HG02759 (cell line): ENCODE results near the gene POLG2.

Source experiments
- ATAC-seq: cut with Tn5 transposase; IDR thresholded peaks from one replicate; pipeline ENCODE4 v1.9.1; 2021; ENCODE audit warnings: mild to moderate bottlenecking, moderate library complexity; ENCODE audit not compliant: unreplicated experiment

The POLG2 gene

DNA sequence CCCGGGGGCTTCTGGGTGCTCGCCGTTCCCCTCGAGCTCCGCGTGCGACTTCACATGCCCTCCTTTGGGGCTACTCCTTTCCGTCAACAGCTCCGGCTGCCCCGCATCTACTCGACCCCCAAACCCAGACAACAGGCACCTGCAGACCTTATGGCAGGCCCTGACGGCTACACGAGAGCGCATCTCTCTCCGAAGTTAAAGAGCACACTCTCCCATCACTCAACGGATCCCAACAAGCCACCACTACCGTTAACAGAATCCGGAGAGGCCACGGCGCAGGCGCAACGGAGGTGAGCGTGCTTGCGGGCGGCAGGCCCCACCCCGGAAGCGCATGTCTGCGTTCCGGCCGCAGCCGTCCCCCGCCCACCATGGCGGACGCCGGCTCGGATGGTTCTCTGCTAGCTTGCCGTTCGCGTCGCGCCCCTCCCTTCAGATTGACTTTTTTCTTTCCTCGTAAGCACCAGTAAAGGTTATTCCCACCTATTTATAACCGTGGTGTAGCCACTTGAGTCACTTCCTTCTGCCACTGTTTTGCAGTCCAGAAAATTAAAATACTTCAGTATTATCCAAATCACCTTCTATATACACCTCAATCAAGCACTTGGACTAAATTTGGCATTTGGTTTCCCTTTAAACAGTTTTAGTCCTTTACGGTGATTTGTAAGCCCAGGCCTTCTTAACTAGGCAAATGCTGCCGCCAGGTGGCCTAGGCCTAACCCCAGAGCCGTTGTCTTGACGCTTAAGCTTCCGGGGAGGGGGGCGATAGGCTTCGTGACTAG, at the start of gene POLG2:
POLG2 (minus strand) TSS at position 269 of the 779 bp plus-strand sequence; CDS start at position 183, 86 bp downstream.
- ATAC-seq: peak; percentile 88

DNA sequence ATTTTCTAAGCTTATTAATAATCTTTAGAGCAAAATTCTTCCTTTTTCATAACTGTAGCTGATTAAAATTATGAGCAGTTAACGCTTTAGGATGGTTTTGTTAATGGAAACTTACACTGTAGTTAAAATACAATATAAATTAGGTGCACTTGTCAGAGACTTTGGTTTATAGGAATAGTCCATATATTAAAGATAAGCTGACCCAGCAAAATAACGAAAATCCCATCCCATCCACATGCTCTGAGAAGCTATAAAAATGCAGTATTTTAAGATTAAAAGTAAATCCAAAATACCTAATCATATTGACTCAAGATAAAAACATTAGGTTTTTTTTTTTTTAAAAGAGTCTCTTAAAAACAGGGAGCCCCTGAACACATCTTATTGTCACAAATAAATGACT, 47.9 kb upstream of the POLG2 start:
- ATAC-seq: no peak

DNA sequence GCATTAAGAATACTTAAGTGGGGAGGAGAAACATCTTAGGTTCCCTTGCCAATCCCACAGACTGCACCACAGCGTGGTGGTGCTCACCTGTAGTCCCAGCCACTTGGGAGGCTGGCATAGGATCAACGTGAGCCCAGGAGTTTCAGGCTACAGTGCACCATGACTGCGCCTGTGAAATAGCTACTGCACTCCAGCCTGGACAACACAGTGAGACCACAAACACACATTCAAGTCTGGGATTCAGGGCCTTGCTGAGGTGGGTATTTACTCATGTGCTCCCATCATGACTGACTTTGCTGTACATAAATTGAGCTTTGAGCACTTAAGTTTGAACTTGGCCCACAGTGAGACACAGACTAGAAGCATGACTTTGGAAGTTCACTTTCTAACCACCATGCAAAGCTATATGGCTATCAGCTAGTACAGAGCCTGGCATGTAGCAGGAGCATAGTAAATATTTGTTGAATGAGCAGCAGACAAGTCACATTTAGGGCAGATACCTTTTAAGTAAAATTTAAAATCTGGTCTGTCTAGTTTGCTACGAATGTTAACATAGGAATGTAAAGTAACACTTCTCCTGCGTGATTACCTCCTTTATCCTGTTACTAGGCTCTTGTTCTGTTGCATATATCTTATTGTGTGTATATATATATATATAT, 43.4 kb upstream of the POLG2 start:
- no peak for ATAC-seq

DNA sequence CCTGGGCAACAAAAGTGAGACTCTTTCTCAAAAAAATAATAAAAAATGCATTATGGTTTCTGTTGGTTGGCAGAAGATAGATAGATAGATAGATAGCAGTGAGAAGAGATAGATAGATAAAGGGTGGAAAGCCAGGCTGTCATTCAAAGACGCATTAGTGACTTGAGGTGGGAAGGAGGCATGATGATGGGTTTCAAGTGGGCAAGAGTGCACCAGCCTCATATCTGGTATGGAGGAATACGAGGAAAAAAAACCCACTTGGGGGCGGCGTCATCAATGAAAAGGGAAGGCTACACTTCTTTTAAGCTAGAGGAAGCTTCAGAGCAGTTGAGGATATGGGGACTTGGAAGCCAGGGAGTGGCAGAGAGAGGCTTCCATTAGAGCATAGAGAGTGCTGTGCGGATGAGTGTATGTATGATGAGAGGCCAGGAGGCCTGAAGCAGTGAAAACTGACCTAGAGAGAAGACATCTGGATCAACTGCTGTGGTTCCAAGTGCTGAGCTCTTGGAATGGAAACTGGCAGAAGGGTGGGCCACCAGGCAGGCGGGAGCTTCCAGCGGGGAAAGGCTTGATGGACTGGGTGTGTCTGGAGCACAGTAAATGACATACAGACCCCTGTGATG, 41.8 kb upstream of the POLG2 start:
- ATAC-seq: no peak

GRCh38 chr17:64537488-64537887, 40.6 kb upstream of the POLG2 start:
- ATAC-seq: no peak

GRCh38 chr17:64536913-64537312, 40.1 kb upstream of the POLG2 start:
- ATAC-seq: no peak

DNA sequence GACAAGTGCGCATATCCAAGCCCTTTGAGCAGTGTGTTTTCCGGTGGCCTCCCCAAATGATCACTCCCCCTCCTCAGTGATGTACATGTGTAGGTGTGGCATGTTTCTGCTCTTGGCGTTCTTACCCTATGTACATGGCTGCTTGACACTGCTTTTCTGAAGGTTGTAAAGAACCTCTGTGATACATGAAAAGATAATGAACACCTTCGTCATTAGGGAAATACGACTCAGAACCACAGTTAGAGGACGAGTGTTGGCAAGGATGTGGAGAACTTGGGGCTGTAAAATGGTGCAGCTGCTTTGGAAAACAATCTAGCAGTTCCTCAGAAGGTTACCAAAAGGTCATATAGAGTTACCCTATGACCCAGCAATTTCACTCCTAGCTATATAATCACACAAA, 38.5 kb upstream of the POLG2 start:
- ATAC-seq: no peak

DNA sequence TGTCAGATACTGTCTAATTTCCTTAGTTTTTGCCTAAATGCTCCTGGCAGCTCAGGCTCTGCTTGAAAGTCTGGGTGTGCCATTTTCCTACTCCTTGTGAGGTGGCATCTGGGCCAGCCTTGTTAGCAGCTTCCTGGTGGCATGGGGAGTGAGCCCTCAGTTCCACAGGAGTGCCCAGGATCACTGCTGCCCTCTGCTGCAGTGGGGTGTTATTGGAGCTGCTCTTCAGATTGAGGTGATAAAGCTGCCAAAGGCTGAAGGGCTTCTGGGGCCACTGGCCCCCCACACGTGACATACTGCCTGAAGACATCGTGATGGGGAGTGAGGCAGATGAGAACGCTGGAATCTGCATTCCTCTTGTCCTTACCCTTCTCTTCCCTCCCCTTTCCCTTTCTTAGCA, 37.3 kb upstream of the POLG2 start:
- no peak for ATAC-seq

DNA sequence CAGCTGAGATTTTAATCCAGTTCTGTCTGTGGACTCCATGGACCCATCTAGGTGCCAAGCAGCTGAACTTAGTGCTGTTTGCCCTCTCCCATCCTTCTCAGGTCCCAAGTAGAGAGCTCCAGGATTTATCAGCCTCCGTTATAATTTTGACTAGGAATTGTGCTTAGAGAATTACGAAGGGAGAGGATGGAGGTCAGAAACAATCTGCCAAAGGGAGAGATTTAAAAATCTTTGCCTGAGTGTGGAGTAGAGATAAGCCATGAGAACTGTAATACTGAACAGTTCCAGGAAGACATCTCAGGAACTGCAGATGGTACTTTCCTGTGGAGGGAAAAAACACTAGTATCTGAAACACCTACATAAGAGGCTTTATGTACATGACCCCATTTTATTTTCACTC, 36.9 kb upstream of the POLG2 start:
- ATAC-seq: no peak

DNA sequence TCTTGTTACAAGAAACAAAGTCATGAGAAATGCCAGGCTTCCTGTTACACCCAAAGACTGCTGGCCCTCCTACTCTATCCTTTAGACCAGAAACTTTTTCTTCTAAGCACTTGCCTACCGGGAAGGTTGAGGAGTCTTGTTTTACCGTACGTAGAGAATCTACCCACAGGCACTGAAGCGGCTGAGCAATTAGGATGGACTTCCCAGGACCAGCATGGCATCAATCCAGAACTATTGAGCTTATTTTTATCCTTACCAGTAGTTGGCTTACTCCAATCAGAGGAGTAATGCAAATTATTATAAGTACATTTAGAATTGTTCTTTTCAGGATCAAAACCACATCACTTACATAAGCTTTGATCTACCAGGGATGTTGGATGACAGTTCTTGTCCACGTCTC, 35.6 kb upstream of the POLG2 start:
- no peak for ATAC-seq

GRCh38 chr17:64531955-64532371, 35.1 kb upstream of the POLG2 start:
- ATAC-seq: no peak

DNA sequence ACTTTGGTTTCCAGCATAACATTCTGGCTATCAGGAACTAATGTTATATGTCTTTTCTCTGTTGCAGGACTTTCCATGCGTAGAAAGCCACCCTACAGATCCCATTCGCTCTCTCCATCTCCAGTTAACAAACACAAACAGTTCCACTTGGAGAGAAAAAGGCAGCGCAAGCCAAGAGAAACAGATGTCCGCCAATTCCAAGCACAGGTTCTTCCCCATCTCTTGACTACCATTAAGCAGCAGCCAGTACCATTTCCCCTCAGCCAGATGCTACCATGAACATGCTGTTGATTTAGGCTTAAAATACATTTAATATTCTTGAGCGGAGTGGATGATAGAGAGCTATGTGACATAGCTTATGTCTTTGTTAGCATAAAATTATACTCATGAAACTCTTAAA, 32.4 kb upstream of the POLG2 start:
- no peak for ATAC-seq

GRCh38 chr17:64527914-64528313, 31.1 kb upstream of the POLG2 start:
- no peak for ATAC-seq

DNA sequence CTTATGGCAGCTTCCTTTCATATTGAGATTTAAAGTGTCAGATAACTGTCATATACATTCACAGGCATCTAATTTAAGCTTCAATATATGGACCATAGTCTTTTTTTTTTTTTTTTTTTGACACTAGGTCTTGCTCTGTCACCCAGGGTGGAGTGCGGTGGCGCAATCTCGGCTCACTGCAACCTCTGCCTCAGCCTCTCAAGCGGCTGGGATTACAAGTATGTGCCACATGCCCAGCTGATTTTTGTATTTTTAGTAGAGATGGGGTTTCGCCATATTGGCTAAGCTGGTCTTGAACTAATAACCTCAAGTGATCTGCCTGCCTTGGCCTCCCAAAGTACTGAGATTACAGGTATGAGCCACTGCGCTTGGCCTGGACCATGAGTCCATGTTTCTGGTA, 23.5 kb upstream of the POLG2 start:
- no peak for ATAC-seq

GRCh38 chr17:64519601-64520000, 22.7 kb upstream of the POLG2 start:
- no peak for ATAC-seq

DNA sequence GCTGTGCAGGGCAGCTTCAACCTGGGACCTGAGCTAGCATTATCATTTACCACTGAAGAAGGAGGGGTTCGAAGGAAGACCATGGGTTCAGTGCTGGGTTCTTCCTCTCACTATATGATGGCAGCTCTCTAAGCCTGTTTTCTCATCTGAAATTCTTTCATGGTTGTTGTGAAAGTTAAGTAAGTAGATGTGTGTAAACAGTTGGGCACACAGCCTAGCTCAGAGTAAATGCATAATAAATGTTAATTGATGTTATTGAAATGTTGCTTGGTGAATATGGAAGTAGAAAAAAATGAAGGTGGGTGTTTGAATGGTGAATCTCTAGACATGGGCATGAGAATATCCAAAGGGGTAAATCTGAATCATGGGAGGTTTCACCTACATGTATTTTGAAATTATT, 19.0 kb upstream of the POLG2 start:
- no peak for ATAC-seq

GRCh38 chr17:64515419-64515818, 18.6 kb upstream of the POLG2 start:
- no peak for ATAC-seq

GRCh38 chr17:64509179-64509578, 12.3 kb upstream of the POLG2 start:
- no peak for ATAC-seq

GRCh38 chr17:64508683-64509082, 11.8 kb upstream of the POLG2 start:
- ATAC-seq: no peak

GRCh38 chr17:64507413-64507782, 10.5 kb upstream of the POLG2 start:
- peak; percentile 5 for ATAC-seq

DNA sequence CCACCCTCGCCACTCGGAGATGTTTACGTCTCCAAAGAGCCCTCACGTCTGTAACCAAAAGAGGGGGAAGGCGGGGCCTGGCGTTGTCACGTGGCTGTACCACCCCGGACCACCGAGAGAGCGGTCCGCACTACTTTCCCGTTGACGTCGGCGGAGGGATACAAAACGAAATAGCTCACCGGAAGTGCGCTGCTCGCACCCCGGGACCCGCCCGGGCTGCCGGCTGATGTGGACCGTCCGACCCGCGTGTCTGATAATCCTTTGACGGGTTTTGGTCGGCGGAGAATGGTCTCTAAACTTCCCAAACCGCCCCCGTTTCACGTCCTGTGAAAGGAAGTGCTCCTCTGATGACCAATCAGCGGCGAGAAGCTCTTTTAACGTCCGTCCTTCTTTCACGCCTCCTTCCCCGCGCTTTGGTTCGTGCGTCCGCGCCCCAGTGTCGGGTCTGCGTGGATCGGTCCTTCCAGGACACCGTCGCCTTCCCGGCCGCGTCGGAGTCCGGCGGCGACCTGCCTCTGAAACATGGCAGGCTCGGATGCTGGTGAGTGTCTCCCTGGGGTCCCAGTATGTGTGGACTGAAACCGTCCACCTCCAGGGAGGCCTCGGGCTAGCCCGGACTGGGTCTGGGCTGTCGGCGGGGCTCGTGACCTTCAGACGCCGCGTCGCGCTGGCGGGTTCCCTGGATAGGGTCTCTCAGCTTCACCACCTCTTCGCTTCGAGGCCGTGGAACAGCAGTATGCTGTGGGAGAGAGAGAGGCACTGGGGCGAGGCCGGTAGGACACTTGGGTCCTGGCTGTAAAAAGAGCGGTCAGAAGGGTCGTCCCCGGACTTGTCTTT, 9.9 kb upstream of the POLG2 start, which contains the start of gene CEP95:
CEP95 (plus strand) TSS at position 402 of the 837 bp plus-strand sequence; CDS start at position 523, 121 bp downstream.
- ATAC-seq: peak; percentile 71
